H9 (cell line): ENCODE data around the gene C3orf70. TPM values are rescaled to one million over a fixed set of nuclear protein-coding genes. Genes with fewer than 3 reads are reported as not detected.

Experiments used
- DNase-seq: peaks from one replicate; pipeline ENCODE4 v3.0.0-alpha.2; 2017
- H2AFZ ChIP-seq: one replicate; pipeline ENCODE4 v1.6.1; 2013; ENCODE audit warnings: mild to moderate bottlenecking, low read length, control low read depth, moderate library complexity
- H2AK5ac ChIP-seq: 2 replicates; pipeline ENCODE4 v1.6.1; 2013; ENCODE audit warnings: low read length, control low read depth, mixed read lengths; ENCODE audit not compliant: insufficient read length
- H2BK120ac ChIP-seq: one replicate; pipeline ENCODE4 v1.6.1; 2013; ENCODE audit warnings: low read depth, mild to moderate bottlenecking, low read length, control low read depth, inconsistent platforms; ENCODE audit not compliant: poor library complexity, severe bottlenecking
- H2BK12ac ChIP-seq: 2 replicates; pipeline ENCODE4 v1.6.1; 2013; ENCODE audit warnings: low read length, control low read depth, mixed read lengths, low read depth; ENCODE audit not compliant: insufficient read length
- H2BK15ac ChIP-seq: 2 replicates; pipeline ENCODE4 v1.6.1; 2013; ENCODE audit warnings: low read depth, low read length, control low read depth
- H2BK20ac ChIP-seq: one replicate; pipeline ENCODE4 v1.6.1; 2013; ENCODE audit warnings: low read depth, mild to moderate bottlenecking, low read length, control low read depth, inconsistent platforms; ENCODE audit not compliant: poor library complexity, severe bottlenecking
- H2BK5ac ChIP-seq: 2 replicates; pipeline ENCODE4 v1.6.1; 2013; ENCODE audit warnings: low read length, control low read depth, mixed read lengths; ENCODE audit not compliant: insufficient read length
- H3K14ac ChIP-seq: 2 replicates; pipeline ENCODE4 v1.6.1; 2013; ENCODE audit warnings: low read length, control low read depth; ENCODE audit not compliant: insufficient read depth
- H3K18ac ChIP-seq: 2 replicates; pipeline ENCODE4 v1.6.1; 2013; ENCODE audit warnings: low read depth, mild to moderate bottlenecking, mixed read lengths, low read length, control low read depth; ENCODE audit not compliant: insufficient read length
- H3K23ac ChIP-seq: 2 replicates; pipeline ENCODE4 v1.6.1; 2013; ENCODE audit warnings: low read length, control low read depth, mixed read lengths, low read depth; ENCODE audit not compliant: insufficient read length
- H3K23me2 ChIP-seq: 2 replicates; pipeline ENCODE4 v1.6.1; 2013; ENCODE audit warnings: low read depth, mild to moderate bottlenecking, mixed read lengths, low read length, control low read depth; ENCODE audit not compliant: insufficient read length, poor library complexity, severe bottlenecking
- H3K27ac ChIP-seq: 2 replicates; pipeline ENCODE4 v1.5.1; 2013; ENCODE audit warnings: low read length, control low read depth, mixed read lengths, low read depth; ENCODE audit not compliant: insufficient read length
- H3K27me3 ChIP-seq: 2 replicates; pipeline ENCODE4 v1.6.1; 2013; ENCODE audit warnings: low read length, control low read depth, inconsistent platforms; ENCODE audit not compliant: insufficient read depth
- H3K4ac ChIP-seq: 2 replicates; pipeline ENCODE4 v1.6.1; 2013; ENCODE audit warnings: low read depth, mild to moderate bottlenecking, control low read depth, inconsistent platforms, low read length, moderate library complexity
- H3K4me1 ChIP-seq: 2 replicates; pipeline ENCODE4 v1.6.1; 2013; ENCODE audit warnings: low read length, control low read depth, inconsistent platforms; ENCODE audit not compliant: insufficient read depth
- H3K4me2 ChIP-seq: 2 replicates; pipeline ENCODE4 v1.6.1; 2013; ENCODE audit warnings: low read length, control low read depth, mixed read lengths; ENCODE audit not compliant: insufficient read length, insufficient read depth
- H3K56ac ChIP-seq: 2 replicates; pipeline ENCODE4 v1.6.1; 2013; ENCODE audit warnings: low read depth, mild to moderate bottlenecking, mixed read lengths, low read length, control low read depth; ENCODE audit not compliant: insufficient read length
- H3K79me1 ChIP-seq: 2 replicates; pipeline ENCODE4 v1.6.1; 2013; ENCODE audit warnings: low read depth, mild to moderate bottlenecking, moderate library complexity, low read length, control low read depth, inconsistent platforms; ENCODE audit not compliant: insufficient read depth, poor library complexity, severe bottlenecking
- H3K79me2 ChIP-seq: 2 replicates; pipeline ENCODE4 v1.6.1; 2013; ENCODE audit warnings: low read length, control low read depth, inconsistent platforms; ENCODE audit not compliant: insufficient read depth
- H3K9ac ChIP-seq: 2 replicates; pipeline ENCODE4 v1.6.1; 2013; ENCODE audit warnings: low read length, control low read depth, mixed read lengths; ENCODE audit not compliant: insufficient read length; ENCODE audit errors: extremely low read depth
- H3K9me3 ChIP-seq: one replicate; pipeline ENCODE4 v1.6.1; 2013; ENCODE audit warnings: low read depth, low read length, inconsistent platforms; ENCODE audit not compliant: control insufficient read depth
- H3T11ph ChIP-seq: one replicate; pipeline ENCODE4 v1.6.1; 2013; ENCODE audit warnings: mild to moderate bottlenecking, low read length, control low read depth, inconsistent platforms
- H4K20me1 ChIP-seq: one replicate; pipeline ENCODE4 v1.6.1; 2013; ENCODE audit not compliant: control insufficient read depth, insufficient read length, insufficient read depth
- H4K5ac ChIP-seq: 2 replicates; pipeline ENCODE4 v1.6.1; 2013; ENCODE audit warnings: low read depth, mild to moderate bottlenecking, mixed read lengths, low read length, control low read depth; ENCODE audit not compliant: insufficient read length
- H4K8ac ChIP-seq: replicated peaks from 2 replicates; pipeline ENCODE4 v1.6.1; 2013; ENCODE audit warnings: low read length, control low read depth, mixed read lengths, low read depth; ENCODE audit not compliant: insufficient read length
- H4K91ac ChIP-seq: 2 replicates; pipeline ENCODE4 v1.6.1; 2013; ENCODE audit warnings: low read depth, mild to moderate bottlenecking, moderate library complexity, mixed read lengths, low read length, control low read depth; ENCODE audit not compliant: insufficient read length
- H3K27ac Mint-ChIP-seq, 3 experiments: 2 replicates in 2 of 3; 3 replicates in 1 of 3; pipeline ENCODE4 v1.8.0; 2020 to 2021; ENCODE audit warnings: mixed read lengths in 3 of 3, mild to moderate bottlenecking in 1 of 3, moderate library complexity in 1 of 3
- H3K27me3 Mint-ChIP-seq: 2 replicates; pipeline ENCODE4 v1.8.0; 2021; ENCODE audit warnings: low read depth, mild to moderate bottlenecking, moderate library complexity, mixed read lengths
- H3K36me3 Mint-ChIP-seq, 3 experiments: 2 replicates in 2 of 3; 3 replicates in 1 of 3; pipeline ENCODE4 v1.8.0; 2020 to 2021; ENCODE audit warnings: low read depth in 3 of 3, mixed read lengths in 3 of 3; ENCODE audit not compliant: insufficient read depth in 1 of 3
- H3K4me1 Mint-ChIP-seq, 2 experiments: 2 replicates each; pipeline ENCODE4 v1.8.0; 2020; ENCODE audit warnings: mixed read lengths in 2 of 2
- H3K4me3 Mint-ChIP-seq, 2 experiments: 2 replicates in 1 of 2; 3 replicates in 1 of 2; pipeline ENCODE4 v1.8.0; 2020 to 2021; ENCODE audit warnings: mild to moderate bottlenecking in 2 of 2, mixed read lengths in 2 of 2, moderate library complexity in 1 of 2
- H3K9me3 Mint-ChIP-seq, 2 experiments: 2 replicates in 1 of 2; 3 replicates in 1 of 2; pipeline ENCODE4 v1.8.0; 2020; ENCODE audit warnings: mild to moderate bottlenecking in 2 of 2, mixed read lengths in 2 of 2, moderate library complexity in 1 of 2
- WGBS: extraction: QIAGEN DNeasy Blood & Tissue Kit; methylation state at CpG from one replicate; pipeline ENCODE4 v1.1.7; 2013; ENCODE audit warnings: missing lambda C conversion rate, low lambda C conversion rate, mixed read lengths; ENCODE audit not compliant: insufficient read length; ENCODE audit errors: extremely low coverage; 5-methylcytosine and 5-hydroxymethylcytosine counted together
- total RNA-seq: library from RNA; stranded (reverse); gene quantifications from 2 replicates; pipeline ENCODE4 v1.2.1, GENCODE V29; 2021
- TF ChIP-seq, protein P1 (sequence below): fragments of 200-600 bp; sonication (generic); conservative IDR thresholded peaks from 3 replicates; pipeline ENCODE4 v1.8.0; 2021; ENCODE audit warnings: antibody characterized with exemption, mild to moderate bottlenecking

Gene C3orf70
- total RNA-seq, 1 experiment from 2014 or later = 0.52 TPM

DNA sequence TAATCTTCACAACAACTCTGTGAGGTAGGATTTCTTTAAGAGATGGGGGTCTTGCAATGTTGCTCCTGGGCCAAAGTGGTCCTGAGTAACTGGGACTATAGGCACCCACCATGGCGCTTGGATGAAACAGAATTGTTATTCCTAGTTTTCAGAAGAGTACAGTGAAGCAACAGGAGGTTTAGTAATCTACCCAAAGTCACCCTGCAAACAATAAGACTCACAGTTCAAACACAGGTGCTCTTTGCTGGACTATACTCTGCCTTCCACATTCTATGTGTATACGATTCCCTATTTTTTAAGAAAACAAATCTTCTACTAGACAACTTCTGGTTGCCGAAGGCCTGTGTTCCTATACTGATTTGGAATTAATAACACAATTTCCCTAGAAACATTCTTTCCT, 8.1 kb downstream of the C3orf70 start:
- Histone ChIP-seq H3K9me3 (no peaks in the 10 kb centered on the region), H2AFZ (no peak overlapping the region), H3K23me2 (no peaks in the 10 kb centered on the region), H2BK15ac (no peak overlapping the region), H3K56ac (no peak overlapping the region), H4K91ac (no peak overlapping the region), H2BK120ac (no peak overlapping the region), H3K4me2 (no peak overlapping the region), H4K20me1 (no peaks in the 10 kb centered on the region), H3K14ac (no peak overlapping the region), H2AK5ac (no peak overlapping the region), H3K4me1 (no peaks in the 10 kb centered on the region; the same call in 1 of the 2 replicates), H4K5ac (no peak overlapping the region), H4K8ac (no peak overlapping the region), H2BK20ac (no peak overlapping the region), H3K79me1 (no peaks in the 10 kb centered on the region), H3K4ac (no peak overlapping the region), H3K79me2 (no peaks in the 10 kb centered on the region), H2BK5ac (no peak overlapping the region), H3T11ph (no peak overlapping the region), H3K23ac (no peak overlapping the region), H3K27me3 (no peaks in the 10 kb centered on the region), H2BK12ac (no peak overlapping the region), H3K18ac (no peak overlapping the region), H3K27ac (no peak overlapping the region), H3K9ac (no peak overlapping the region)
- Mint-ChIP-seq H3K27ac (no peak overlapping the region), H3K9me3 (no peaks in the 10 kb centered on the region), H3K4me3 (no peak overlapping the region), H3K27me3 (peaks cover 5% of the 10 kb centered on the region), H3K4me1 (no peaks in the 10 kb centered on the region), H3K36me3 (no peaks in the 10 kb centered on the region)
- no CpG with 5 or more reads among the region's 3 CpGs for WGBS
- TF ChIP-seq, protein P1, sequence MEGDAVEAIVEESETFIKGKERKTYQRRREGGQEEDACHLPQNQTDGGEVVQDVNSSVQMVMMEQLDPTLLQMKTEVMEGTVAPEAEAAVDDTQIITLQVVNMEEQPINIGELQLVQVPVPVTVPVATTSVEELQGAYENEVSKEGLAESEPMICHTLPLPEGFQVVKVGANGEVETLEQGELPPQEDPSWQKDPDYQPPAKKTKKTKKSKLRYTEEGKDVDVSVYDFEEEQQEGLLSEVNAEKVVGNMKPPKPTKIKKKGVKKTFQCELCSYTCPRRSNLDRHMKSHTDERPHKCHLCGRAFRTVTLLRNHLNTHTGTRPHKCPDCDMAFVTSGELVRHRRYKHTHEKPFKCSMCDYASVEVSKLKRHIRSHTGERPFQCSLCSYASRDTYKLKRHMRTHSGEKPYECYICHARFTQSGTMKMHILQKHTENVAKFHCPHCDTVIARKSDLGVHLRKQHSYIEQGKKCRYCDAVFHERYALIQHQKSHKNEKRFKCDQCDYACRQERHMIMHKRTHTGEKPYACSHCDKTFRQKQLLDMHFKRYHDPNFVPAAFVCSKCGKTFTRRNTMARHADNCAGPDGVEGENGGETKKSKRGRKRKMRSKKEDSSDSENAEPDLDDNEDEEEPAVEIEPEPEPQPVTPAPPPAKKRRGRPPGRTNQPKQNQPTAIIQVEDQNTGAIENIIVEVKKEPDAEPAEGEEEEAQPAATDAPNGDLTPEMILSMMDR = no peak
- no peak for DNase-seq
